Measurements from ENCODE around the gene CACNA1G. TPM values are rescaled to one million over a fixed set of nuclear protein-coding genes. Genes with fewer than 3 reads are reported as not detected.

Gene CACNA1G
- polyA plus RNA-seq, 1 donor from 2014 or later, result 10.9 TPM

- no peaks in the 10 kb centered on the region for H3K9me2 ChIP-seq (ENCODE audit: insufficient read depth, low read length)
- H3K79me2 ChIP-seq (replicated peaks; ENCODE audit: insufficient read depth, low read length), result no peaks in the 10 kb centered on the region
- no peaks in the 10 kb centered on the region for H3F3A ChIP-seq (ENCODE audit: insufficient read depth, low read length, poor library complexity, severe bottlenecking)
- TF ChIP-seq, protein P1, sequence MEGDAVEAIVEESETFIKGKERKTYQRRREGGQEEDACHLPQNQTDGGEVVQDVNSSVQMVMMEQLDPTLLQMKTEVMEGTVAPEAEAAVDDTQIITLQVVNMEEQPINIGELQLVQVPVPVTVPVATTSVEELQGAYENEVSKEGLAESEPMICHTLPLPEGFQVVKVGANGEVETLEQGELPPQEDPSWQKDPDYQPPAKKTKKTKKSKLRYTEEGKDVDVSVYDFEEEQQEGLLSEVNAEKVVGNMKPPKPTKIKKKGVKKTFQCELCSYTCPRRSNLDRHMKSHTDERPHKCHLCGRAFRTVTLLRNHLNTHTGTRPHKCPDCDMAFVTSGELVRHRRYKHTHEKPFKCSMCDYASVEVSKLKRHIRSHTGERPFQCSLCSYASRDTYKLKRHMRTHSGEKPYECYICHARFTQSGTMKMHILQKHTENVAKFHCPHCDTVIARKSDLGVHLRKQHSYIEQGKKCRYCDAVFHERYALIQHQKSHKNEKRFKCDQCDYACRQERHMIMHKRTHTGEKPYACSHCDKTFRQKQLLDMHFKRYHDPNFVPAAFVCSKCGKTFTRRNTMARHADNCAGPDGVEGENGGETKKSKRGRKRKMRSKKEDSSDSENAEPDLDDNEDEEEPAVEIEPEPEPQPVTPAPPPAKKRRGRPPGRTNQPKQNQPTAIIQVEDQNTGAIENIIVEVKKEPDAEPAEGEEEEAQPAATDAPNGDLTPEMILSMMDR (IDR thresholded peaks at IDR 0.05; ENCODE audit: poor library complexity, severe bottlenecking), result no peak
- TF ChIP-seq RAD21 (conservative IDR thresholded peaks at IDR 0.05), result no peak
- no peak for TF ChIP-seq POLR2AphosphoS5 (IDR thresholded peaks at IDR 0.05)
- no peak for TF ChIP-seq TAF1 (IDR thresholded peaks at IDR 0.05; ENCODE audit: low read depth)
- no peak for TF ChIP-seq SMC3 (conservative IDR thresholded peaks at IDR 0.05; ENCODE audit: poor library complexity)
- TF ChIP-seq MXI1 (conservative IDR thresholded peaks at IDR 0.05; ENCODE audit: poor library complexity, severe bottlenecking), result no peak
- TF ChIP-seq REST (IDR thresholded peaks at IDR 0.05; ENCODE audit: borderline replicate concordance), result no peak
- no peak for TF ChIP-seq EZH2 (IDR thresholded peaks at IDR 0.05; ENCODE audit: borderline replicate concordance, insufficient read depth, low read length, poor library complexity, severe bottlenecking)
- TF ChIP-seq EP300 (conservative IDR thresholded peaks at IDR 0.05; ENCODE audit: poor library complexity, severe bottlenecking), result no peak
- no peaks in the 10 kb centered on the region for H3K9me3 ChIP-seq (ENCODE audit: low read length)
- no peak overlapping the region for H2AFZ ChIP-seq (ENCODE audit: low read depth, low read length)
- no peaks in the 10 kb centered on the region for H3K36me3 ChIP-seq (ENCODE audit: insufficient read depth, low read length)
- no peak overlapping the region for H3K27ac ChIP-seq (ENCODE audit: low read length)
- H3K27me3 ChIP-seq (ENCODE audit: insufficient read depth, low read depth, low read length), result peaks cover 24% of the 10 kb centered on the region
- H3K4me2 ChIP-seq (ENCODE audit: low read length), result no peak overlapping the region
- no peak overlapping the region for H3K4me3 ChIP-seq (ENCODE audit: low read length)
- H4K20me1 ChIP-seq (ENCODE audit: insufficient read depth), result no peaks in the 10 kb centered on the region
- H3K9ac ChIP-seq (ENCODE audit: low read length), result no peak overlapping the region
Observed at GRCh38 chr17:50536683-50537646, 23.6 kb upstream of the CACNA1G start.

- Histone ChIP-seq H3K9me3 (ENCODE audit: low read length) (no peaks in the 10 kb centered on the region), H3K36me3 (ENCODE audit: insufficient read depth, low read length) (no peaks in the 10 kb centered on the region), H3F3A (ENCODE audit: insufficient read depth, low read length, poor library complexity, severe bottlenecking) (no peaks in the 10 kb centered on the region), H3K9me2 (ENCODE audit: insufficient read depth, low read length) (no peaks in the 10 kb centered on the region), H3K27ac (ENCODE audit: low read length) (no peak overlapping the region), H3K79me2 (replicated peaks; ENCODE audit: insufficient read depth, low read length) (no peaks in the 10 kb centered on the region), H3K27me3 (ENCODE audit: insufficient read depth, low read depth, low read length) (peaks cover 14% of the 10 kb centered on the region), H4K20me1 (ENCODE audit: insufficient read depth) (no peaks in the 10 kb centered on the region), H2AFZ (ENCODE audit: low read depth, low read length) (no peak overlapping the region), H3K4me2 (ENCODE audit: low read length) (no peak overlapping the region), H3K4me3 (ENCODE audit: low read length) (no peak overlapping the region), H3K9ac (ENCODE audit: low read length) (no peak overlapping the region)
- TF ChIP-seq SMC3 (conservative IDR thresholded peaks at IDR 0.05; ENCODE audit: poor library complexity) (no peak), REST (IDR thresholded peaks at IDR 0.05; ENCODE audit: borderline replicate concordance) (no peak), RAD21 (conservative IDR thresholded peaks at IDR 0.05) (no peak), TAF1 (IDR thresholded peaks at IDR 0.05; ENCODE audit: low read depth) (no peak), EP300 (conservative IDR thresholded peaks at IDR 0.05; ENCODE audit: poor library complexity, severe bottlenecking) (no peak), POLR2AphosphoS5 (IDR thresholded peaks at IDR 0.05) (no peak)
Observed at GRCh38 chr17:50537721-50538548, 22.6 kb upstream of the CACNA1G start.

Measured in neural cell (in vitro differentiated cells).